Keratinocyte (primary cell): Measurements from ENCODE around the gene KIF17. TPM values are rescaled to one million over a fixed set of nuclear protein-coding genes. Genes with fewer than 3 reads are reported as not detected.

Experiments
- DNase-seq: peaks from one replicate; pipeline ENCODE4 v3.0.0-alpha.2; 2011; ENCODE audit warnings: low read depth, missing footprints, low spot score
- FAIRE-seq: peaks from 2 replicates; lab custom pipeline; 2011; peaks lifted over from hg19 to GRCh38; lab: Jason Lieb, UNC
- H2AFZ ChIP-seq: 2 replicates; pipeline ENCODE4 v1.6.0; 2012; ENCODE audit warnings: low read length, control low read depth, inconsistent platforms; ENCODE audit not compliant: control insufficient read depth
- H3K27ac ChIP-seq: 2 replicates; pipeline ENCODE4 v1.5.1; 2011; ENCODE audit warnings: low read length; ENCODE audit not compliant: control insufficient read depth, insufficient read depth
- H3K27me3 ChIP-seq: 3 replicates; pipeline ENCODE4 v1.6.0; 2011; ENCODE audit warnings: low read length; ENCODE audit not compliant: control insufficient read depth, insufficient read depth; ENCODE audit errors: extremely low read depth
- H3K36me3 ChIP-seq, 2 experiments: 2 replicates in 1 of 2; 3 replicates in 1 of 2; pipeline ENCODE4 v1.5.1; 2011; ENCODE audit warnings: low read length in 2 of 2, mild to moderate bottlenecking in 1 of 2; ENCODE audit not compliant: control insufficient read depth in 2 of 2, insufficient read depth in 2 of 2; ENCODE audit errors: extremely low read depth in 1 of 2
- H3K4me1 ChIP-seq: 3 replicates; pipeline ENCODE4 v1.5.1; 2011; ENCODE audit warnings: low read length; ENCODE audit not compliant: control insufficient read depth, insufficient read depth; ENCODE audit errors: extremely low read depth
- H3K4me2 ChIP-seq: 3 replicates; pipeline ENCODE4 v1.6.0; 2011; ENCODE audit warnings: low read depth, low read length; ENCODE audit not compliant: control insufficient read depth, insufficient read depth; ENCODE audit errors: extremely low read depth
- H3K4me3 ChIP-seq, 3 experiments: fragments of 200-600 bp in 1 of 3; sonication (generic) in 1 of 3; 2 replicates in 2 of 3; 3 replicates in 1 of 3; pipeline ENCODE4 v1.5.1; 2011 to 2016; ENCODE audit warnings: low read length in 3 of 3, mild to moderate bottlenecking in 3 of 3, control low read depth in 2 of 3, inconsistent platforms in 1 of 3, low read depth in 1 of 3, mixed read lengths in 1 of 3, mixed run types in 1 of 3, moderate library complexity in 1 of 3; ENCODE audit not compliant: control insufficient read depth in 2 of 3, insufficient read depth in 2 of 3; ENCODE audit errors: extremely low read depth in 1 of 3
- H3K79me2 ChIP-seq: 2 replicates; pipeline ENCODE4 v1.6.0; 2012; ENCODE audit warnings: low read length; ENCODE audit not compliant: control insufficient read depth, insufficient read depth
- H3K9ac ChIP-seq: 3 replicates; pipeline ENCODE4 v1.6.0; 2011; ENCODE audit warnings: low read length; ENCODE audit not compliant: control insufficient read depth, insufficient read depth; ENCODE audit errors: extremely low read depth
- H3K9me1 ChIP-seq: 3 replicates; pipeline ENCODE4 v1.6.0; 2011; ENCODE audit warnings: low read length; ENCODE audit not compliant: control insufficient read depth, insufficient read depth; ENCODE audit errors: extremely low read depth
- H3K9me3 ChIP-seq: 2 replicates; pipeline ENCODE4 v1.5.1; 2012; ENCODE audit warnings: low read depth, low read length; ENCODE audit not compliant: control insufficient read depth
- H4K20me1 ChIP-seq: 3 replicates; pipeline ENCODE4 v1.6.0; 2011; ENCODE audit warnings: low read length; ENCODE audit not compliant: control insufficient read depth, insufficient read depth; ENCODE audit errors: extremely low read depth
- EZH2 ChIP-seq: IDR thresholded peaks from one replicate; pipeline ENCODE4 v1.6.1; 2012; ENCODE audit warnings: inconsistent platforms, mild to moderate bottlenecking, low read length, moderate library complexity
- dilution Hi-C: fragments of 300-500 bp; cut with MboI; formaldehyde crosslinking; loops from one replicate; pipeline ENCODE4 v1.7.0; 2020; ENCODE audit warnings: low sequenced_read_pairs; ENCODE audit not compliant: extremely low pct_ligation_motif_present
- polyA plus RNA-seq, 5 experiments: library from polyadenylated mRNA; depleted of rRNA in 3 of 5; stranded (reverse) in 3 of 5; stranded (forward) in 1 of 5; unstranded in 1 of 5; fragments of >200 nt; gene quantifications; 1 replicate in 1 of 5; 2 replicates in 3 of 5; 3 replicates in 1 of 5; pipeline versions ENCODE4 v1.2.1 to v1.2.3, GENCODE V29; 2011 to 2012; ENCODE audit warnings: missing spikeins in 2 of 5, low read depth in 1 of 5, low replicate concordance in 1 of 5
- TF ChIP-seq, protein P1 (sequence below), 3 experiments: IDR thresholded peaks in 1 of 3; conservative IDR thresholded peaks in 1 of 3; optimal IDR thresholded peaks in 1 of 3; 2 replicates in 2 of 3; 3 replicates in 1 of 3; pipeline versions ENCODE3 to v1.5.1; 2011; ENCODE audit warnings: low read length in 3 of 3, mild to moderate bottlenecking in 3 of 3, moderate library complexity in 2 of 3, control low read depth in 1 of 3, inconsistent platforms in 1 of 3; ENCODE audit not compliant: insufficient read depth in 2 of 3; ENCODE audit errors: extremely low read depth in 1 of 3

KIF17 gene
- polyA plus RNA-seq, 1 donor (not counting 4 experiments of a cell fraction or from before 2014, with no cell fraction given), result 0.90 TPM

DNA sequence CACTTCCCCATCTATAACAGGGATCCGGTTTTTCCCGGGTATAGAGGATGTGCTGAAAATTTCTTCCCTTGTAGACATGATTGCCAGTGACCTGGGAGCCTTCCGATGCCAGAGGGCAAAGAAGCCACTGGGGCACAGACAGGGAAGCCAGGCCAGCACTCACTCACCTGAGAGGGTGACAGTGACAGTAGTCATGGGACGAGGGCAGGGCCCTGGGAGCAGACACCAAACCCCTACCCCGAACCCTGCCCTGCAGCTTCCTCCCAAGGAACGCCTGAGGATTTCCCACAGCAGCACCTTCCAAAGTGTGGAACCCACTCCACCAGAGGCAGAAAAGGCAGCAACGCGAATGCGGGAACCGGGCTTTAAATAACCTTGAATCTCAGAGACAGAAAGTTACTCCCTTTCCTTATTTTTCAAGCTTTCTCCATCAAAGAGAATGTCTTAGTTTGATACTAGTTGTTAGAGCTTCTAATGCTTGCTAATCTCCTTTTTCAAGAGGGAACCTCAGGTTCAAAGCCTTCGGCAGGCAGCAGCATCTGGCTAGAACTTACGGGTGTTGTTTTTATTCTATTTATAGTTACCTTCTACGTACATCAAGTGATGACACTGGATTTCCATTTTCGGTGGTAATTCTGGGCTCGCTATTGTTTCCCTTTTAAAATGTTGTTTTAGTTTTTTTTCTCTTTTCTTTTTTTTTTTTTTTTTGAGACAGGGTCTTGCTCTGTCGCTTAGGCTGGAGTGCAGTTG lies 59.5 kb downstream of the KIF17 start:
- Histone ChIP-seq H2AFZ (no peak overlapping the region), H3K79me2 (peaks cover 61% of the 10 kb centered on the region), H3K27ac (no peak overlapping the region), H3K9me1 (no peaks in the 10 kb centered on the region), H3K4me1 (peaks cover 16% of the 10 kb centered on the region), H3K9me3 (no peaks in the 10 kb centered on the region), H4K20me1 (peaks cover 6% of the 10 kb centered on the region), H3K9ac (no peak overlapping the region), H3K36me3 (peaks cover 27 to 55% of the 10 kb centered on the region in 2 experiments), H3K4me2 (no peak overlapping the region), H3K27me3 (no peaks in the 10 kb centered on the region), H3K4me3 (no peak overlapping the region)
- DNase-seq, result no peak
- FAIRE-seq, result no peak
- TF ChIP-seq, protein P1, sequence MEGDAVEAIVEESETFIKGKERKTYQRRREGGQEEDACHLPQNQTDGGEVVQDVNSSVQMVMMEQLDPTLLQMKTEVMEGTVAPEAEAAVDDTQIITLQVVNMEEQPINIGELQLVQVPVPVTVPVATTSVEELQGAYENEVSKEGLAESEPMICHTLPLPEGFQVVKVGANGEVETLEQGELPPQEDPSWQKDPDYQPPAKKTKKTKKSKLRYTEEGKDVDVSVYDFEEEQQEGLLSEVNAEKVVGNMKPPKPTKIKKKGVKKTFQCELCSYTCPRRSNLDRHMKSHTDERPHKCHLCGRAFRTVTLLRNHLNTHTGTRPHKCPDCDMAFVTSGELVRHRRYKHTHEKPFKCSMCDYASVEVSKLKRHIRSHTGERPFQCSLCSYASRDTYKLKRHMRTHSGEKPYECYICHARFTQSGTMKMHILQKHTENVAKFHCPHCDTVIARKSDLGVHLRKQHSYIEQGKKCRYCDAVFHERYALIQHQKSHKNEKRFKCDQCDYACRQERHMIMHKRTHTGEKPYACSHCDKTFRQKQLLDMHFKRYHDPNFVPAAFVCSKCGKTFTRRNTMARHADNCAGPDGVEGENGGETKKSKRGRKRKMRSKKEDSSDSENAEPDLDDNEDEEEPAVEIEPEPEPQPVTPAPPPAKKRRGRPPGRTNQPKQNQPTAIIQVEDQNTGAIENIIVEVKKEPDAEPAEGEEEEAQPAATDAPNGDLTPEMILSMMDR (optimal IDR thresholded peaks at IDR 0.05 in 1 of 3, IDR thresholded peaks at IDR 0.05 in 1 of 3, conservative IDR thresholded peaks at IDR 0.05 in 1 of 3; ENCODE audit: extremely low read depth in 1 of 3, insufficient read depth in 2 of 3, low read length in 3 of 3), result no peak
- TF ChIP-seq EZH2, result no peak
- dilution Hi-C loops, result no loop called here

DNA sequence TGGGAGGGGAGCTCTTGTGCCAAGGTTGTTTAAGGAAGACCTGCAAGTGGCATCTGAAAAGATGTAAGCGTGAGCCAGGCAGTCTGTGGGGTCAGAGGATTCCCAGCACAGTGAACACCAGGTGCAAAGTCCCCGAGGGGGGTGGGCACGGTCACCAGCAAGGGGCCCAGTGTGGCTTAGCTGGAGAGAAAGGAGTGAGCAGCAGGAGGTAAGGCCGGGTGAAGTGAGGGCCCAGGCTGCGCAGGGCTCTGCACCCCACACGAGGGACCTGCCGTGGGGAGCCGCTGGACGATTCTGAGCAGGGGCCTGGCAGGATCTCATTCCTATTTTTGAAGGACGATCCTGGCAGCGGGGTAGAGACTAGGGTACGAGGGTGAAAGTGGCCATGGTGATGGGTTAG lies 60.8 kb downstream of the KIF17 start:
- Histone ChIP-seq H3K9me3 (no peaks in the 10 kb centered on the region), H3K4me2 (no peak overlapping the region), H3K36me3 (peaks cover 38 to 57% of the 10 kb centered on the region in 2 experiments), H3K79me2 (peaks cover 61% of the 10 kb centered on the region), H3K27me3 (no peaks in the 10 kb centered on the region), H3K27ac (no peak overlapping the region), H3K9ac (no peak overlapping the region), H2AFZ (no peak overlapping the region), H3K9me1 (no peaks in the 10 kb centered on the region), H3K4me3 (no peak overlapping the region), H3K4me1 (peaks cover 14% of the 10 kb centered on the region), H4K20me1 (peaks cover 6% of the 10 kb centered on the region)
- FAIRE-seq, result no peak
- dilution Hi-C loops, result no loop called here
- DNase-seq, result no peak
- TF ChIP-seq EZH2, result no peak
- TF ChIP-seq, protein P1 (optimal IDR thresholded peaks at IDR 0.05 in 1 of 3, IDR thresholded peaks at IDR 0.05 in 1 of 3, conservative IDR thresholded peaks at IDR 0.05 in 1 of 3; ENCODE audit: extremely low read depth in 1 of 3, insufficient read depth in 2 of 3, low read length in 3 of 3), result no peak
